ENCODE results near the gene TRIM56.

The TRIM56 gene

DNA sequence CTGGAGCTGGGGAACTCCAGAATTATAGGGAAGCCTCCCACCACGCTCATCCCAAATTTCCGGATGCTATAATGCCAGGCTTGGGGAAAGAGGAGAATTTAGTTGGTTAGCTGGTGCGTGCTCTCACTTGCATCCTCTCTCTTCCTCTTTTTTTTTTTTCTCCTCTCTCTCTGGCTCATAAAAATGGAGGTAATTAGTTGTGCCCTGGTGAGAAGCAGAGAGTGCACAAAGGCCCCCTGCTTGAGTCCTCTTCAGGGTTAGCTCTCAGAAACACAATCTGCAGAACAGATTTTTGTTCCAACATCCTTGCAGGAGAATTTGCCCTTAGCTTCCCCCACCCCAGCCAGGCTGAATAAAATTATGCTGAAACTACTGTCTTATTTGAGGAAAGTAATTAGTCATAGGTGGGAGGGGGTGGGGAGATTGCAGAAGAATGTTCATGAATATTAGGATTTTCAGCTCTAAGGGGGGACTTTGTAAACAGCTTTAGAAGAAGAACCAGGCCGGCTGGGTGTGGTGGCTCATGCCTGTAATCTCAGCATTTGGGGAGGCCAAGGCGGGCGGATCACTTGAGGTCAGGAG, 49.2 kb downstream of the TRIM56 start:
- H3K27ac ChIP-seq (ENCODE audit: low read depth, low read length, severe bottlenecking), result peak overlapping the region; percentile 36

DNA sequence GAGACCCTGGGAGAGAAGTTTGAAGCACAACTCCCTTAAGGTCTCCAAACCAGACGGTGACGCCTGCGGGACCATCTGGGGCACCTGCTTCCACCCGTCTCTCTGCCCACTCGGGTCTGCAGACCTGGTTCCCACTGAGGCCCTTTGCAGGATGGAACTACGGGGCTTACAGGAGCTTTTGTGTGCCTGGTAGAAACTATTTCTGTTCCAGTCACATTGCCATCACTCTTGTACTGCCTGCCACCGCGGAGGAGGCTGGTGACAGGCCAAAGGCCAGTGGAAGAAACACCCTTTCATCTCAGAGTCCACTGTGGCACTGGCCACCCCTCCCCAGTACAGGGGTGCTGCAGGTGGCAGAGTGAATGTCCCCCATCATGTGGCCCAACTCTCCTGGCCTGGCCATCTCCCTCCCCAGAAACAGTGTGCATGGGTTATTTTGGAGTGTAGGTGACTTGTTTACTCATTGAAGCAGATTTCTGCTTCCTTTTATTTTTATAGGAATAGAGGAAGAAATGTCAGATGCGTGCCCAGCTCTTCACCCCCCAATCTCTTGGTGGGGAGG, 52.5 kb downstream of the TRIM56 start:
- H3K4me1 ChIP-seq (ENCODE audit: control insufficient read depth, insufficient read depth, low read length, poor library complexity, severe bottlenecking), result peaks cover 64% of the 10 kb centered on the region
- peak overlapping the region; percentile 94 for H3K27ac ChIP-seq (ENCODE audit: low read depth, low read length, severe bottlenecking)
- peaks cover 51% of the 10 kb centered on the region for H3K36me3 ChIP-seq (ENCODE audit: control insufficient read depth, insufficient read depth, low read length)
- H3K4me3 ChIP-seq (ENCODE audit: extremely low read depth, insufficient read depth, low read length, poor library complexity, severe bottlenecking), result no peak overlapping the region
- 88 to 95% methylated on average over 6 to 8 of the region's 9 CpGs for WGBS, 2 experiments (ENCODE audit: insufficient coverage in 2 of 2)
- H3K9me3 ChIP-seq (ENCODE audit: control insufficient read depth, low read length), result no peaks in the 10 kb centered on the region

More for the DNA sequence above, 49.2 kb downstream of the TRIM56 start:
- no peaks in the 10 kb centered on the region for H3K9me3 ChIP-seq (ENCODE audit: control insufficient read depth, low read length)
- H3K4me3 ChIP-seq (ENCODE audit: extremely low read depth, insufficient read depth, low read length, poor library complexity, severe bottlenecking), result no peak overlapping the region
- H3K4me1 ChIP-seq (ENCODE audit: control insufficient read depth, insufficient read depth, low read length, poor library complexity, severe bottlenecking), result peaks cover 54% of the 10 kb centered on the region
- WGBS, 2 experiments (ENCODE audit: insufficient coverage in 2 of 2), result 100% methylated on average over 1 of the region's 6 CpGs; no CpG with 5 or more reads in 1 of the 2 experiments
- peaks cover 83% of the 10 kb centered on the region for H3K36me3 ChIP-seq (ENCODE audit: control insufficient read depth, insufficient read depth, low read length)

- Histone ChIP-seq H3K4me3 (ENCODE audit: extremely low read depth, insufficient read depth, low read length, poor library complexity, severe bottlenecking) (no peak overlapping the region), H3K36me3 (ENCODE audit: control insufficient read depth, insufficient read depth, low read length) (peaks cover 45% of the 10 kb centered on the region), H3K27ac (ENCODE audit: low read depth, low read length, severe bottlenecking) (peak overlapping the region; percentile 94), H3K9me3 (ENCODE audit: control insufficient read depth, low read length) (no peaks in the 10 kb centered on the region), H3K4me1 (ENCODE audit: control insufficient read depth, insufficient read depth, low read length, poor library complexity, severe bottlenecking) (peaks cover 58% of the 10 kb centered on the region)
- 10% methylated on average over 2 to 6 of the region's 16 CpGs for WGBS, 2 experiments (ENCODE audit: insufficient coverage in 2 of 2)
Observed at GRCh38 chr7:101138213-101138870, 53.1 kb downstream of the TRIM56 start.

GRCh38 chr7:101140339-101140699, 55.0 kb downstream of the TRIM56 start:
- Histone ChIP-seq H3K27ac (ENCODE audit: low read depth, low read length, severe bottlenecking) (no peak overlapping the region), H3K36me3 (ENCODE audit: control insufficient read depth, insufficient read depth, low read length) (peaks cover 26% of the 10 kb centered on the region), H3K4me1 (ENCODE audit: control insufficient read depth, insufficient read depth, low read length, poor library complexity, severe bottlenecking) (peaks cover 38% of the 10 kb centered on the region), H3K9me3 (ENCODE audit: control insufficient read depth, low read length) (no peaks in the 10 kb centered on the region), H3K4me3 (ENCODE audit: extremely low read depth, insufficient read depth, low read length, poor library complexity, severe bottlenecking) (no peak overlapping the region)
- 90 to 100% methylated on average over 1 of the region's 3 CpGs for WGBS, 2 experiments (ENCODE audit: insufficient coverage in 2 of 2)

DNA sequence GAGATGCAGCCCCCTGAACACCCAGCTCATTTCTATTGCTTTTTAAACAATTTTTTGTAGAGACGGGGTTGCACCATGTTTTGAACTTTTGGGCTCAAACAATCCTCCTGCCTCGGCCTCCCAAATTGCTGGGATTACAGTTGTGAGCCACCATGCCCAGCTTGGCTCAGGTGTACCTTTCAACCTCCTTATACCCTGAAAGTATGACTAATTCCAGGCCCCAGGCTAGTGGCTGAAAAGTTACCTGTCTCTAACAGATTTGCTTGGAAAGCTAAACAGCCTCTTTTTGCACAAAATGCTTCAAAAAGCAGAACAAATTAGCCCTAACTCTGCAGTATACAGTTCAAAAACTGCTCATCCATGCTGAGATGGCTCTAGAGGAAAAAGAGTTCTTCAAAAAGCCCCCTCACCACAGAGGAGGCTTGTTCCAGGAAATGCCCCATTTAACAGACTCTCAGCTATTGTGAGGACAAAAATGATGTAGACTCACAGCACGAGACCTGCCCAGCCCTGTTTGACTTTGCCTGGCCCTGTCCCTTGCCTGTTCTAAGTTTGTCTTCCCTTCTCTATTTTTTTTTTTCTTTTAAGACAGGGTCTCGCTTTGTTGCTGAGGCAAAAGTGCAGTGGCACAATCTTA, 55.6 kb downstream of the TRIM56 start:
- Histone ChIP-seq H3K36me3 (ENCODE audit: control insufficient read depth, insufficient read depth, low read length) (peaks cover 20% of the 10 kb centered on the region), H3K4me3 (ENCODE audit: extremely low read depth, insufficient read depth, low read length, poor library complexity, severe bottlenecking) (no peak overlapping the region), H3K27ac (ENCODE audit: low read depth, low read length, severe bottlenecking) (no peak overlapping the region), H3K9me3 (ENCODE audit: control insufficient read depth, low read length) (no peaks in the 10 kb centered on the region), H3K4me1 (ENCODE audit: control insufficient read depth, insufficient read depth, low read length, poor library complexity, severe bottlenecking) (peaks cover 36% of the 10 kb centered on the region)
- 88 to 91% methylated on average over 3 to 4 of the region's 4 CpGs for WGBS, 2 experiments (ENCODE audit: insufficient coverage in 2 of 2)
